HTERT RPE-1 (cell line): ENCODE measurements around the gene TTC14.

Source experiments
- in situ Hi-C: fragments of 300-500 bp; cut with MboI; formaldehyde crosslinking; loops from 4 replicates; pipeline ENCODE4 v1.14.3; 2020; ENCODE audit warnings: low sequenced_read_pairs

TTC14 gene

GRCh38 chr3:180626844-180627243 is 24.9 kb downstream of the TTC14 start:
- in situ Hi-C loops = no loop called here

- in situ Hi-C loops = no loop called here
Observed at GRCh38 chr3:180630371-180630770, 28.4 kb downstream of the TTC14 start.

GRCh38 chr3:180631317-180631716 is 29.4 kb downstream of the TTC14 start:
- in situ Hi-C loops = no loop called here

GRCh38 chr3:180633722-180634121 is 31.8 kb downstream of the TTC14 start:
- in situ Hi-C loops = no loop called here

- in situ Hi-C loops = no loop called here
Observed at GRCh38 chr3:180640987-180641386, 39.0 kb downstream of the TTC14 start.

- in situ Hi-C loops = no loop called here
Observed at GRCh38 chr3:180646187-180646790, 44.3 kb downstream of the TTC14 start.

- in situ Hi-C loops = no loop called here
Observed at GRCh38 chr3:180656406-180656805, 54.4 kb downstream of the TTC14 start.

GRCh38 chr3:180657094-180657493 is 55.1 kb downstream of the TTC14 start:
- in situ Hi-C loops = no loop called here
